ENCODE results near the gene NUMB. TPM values are rescaled to one million over a fixed set of nuclear protein-coding genes. Genes with fewer than 3 reads are reported as not detected.

NUMB gene
- total RNA-seq, 1 donor from 2014 or later: 18.2 TPM

DNA sequence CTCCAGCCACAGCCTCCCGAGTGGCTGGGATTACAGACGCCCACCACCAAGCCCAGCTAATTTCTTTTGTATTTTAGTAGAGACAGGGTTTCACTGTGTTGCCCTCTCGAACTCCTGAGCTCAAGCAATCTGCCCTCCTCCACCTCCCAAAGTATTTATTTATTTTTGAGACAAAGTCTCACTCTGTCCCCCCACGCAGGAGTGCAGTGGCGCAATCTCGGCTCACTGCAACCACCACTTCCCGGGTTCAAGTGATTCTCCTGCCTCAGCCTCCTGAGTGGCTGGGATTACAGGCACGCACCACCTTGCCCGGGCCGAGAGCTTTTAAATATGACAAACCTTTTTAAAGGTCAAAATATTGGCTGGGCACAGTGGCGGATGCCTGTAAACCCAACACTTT lies 14.6 kb downstream of the NUMB start:
- no peak for TF ChIP-seq CTCF (IDR thresholded peaks at IDR 0.05; ENCODE audit: insufficient read depth, low read length, severe bottlenecking)
- Histone ChIP-seq H3K36me3 (ENCODE audit: control insufficient read depth, insufficient read depth, low read length) (peaks cover 3% of the 10 kb centered on the region), H3K27me3 (ENCODE audit: control insufficient read depth, insufficient read depth, low read length) (no peaks in the 10 kb centered on the region), H3K4me3 (ENCODE audit: low read depth, low read length) (no peak overlapping the region)
- FAIRE-seq: no peak
- no peak for DNase-seq (ENCODE audit: low read depth)

DNA sequence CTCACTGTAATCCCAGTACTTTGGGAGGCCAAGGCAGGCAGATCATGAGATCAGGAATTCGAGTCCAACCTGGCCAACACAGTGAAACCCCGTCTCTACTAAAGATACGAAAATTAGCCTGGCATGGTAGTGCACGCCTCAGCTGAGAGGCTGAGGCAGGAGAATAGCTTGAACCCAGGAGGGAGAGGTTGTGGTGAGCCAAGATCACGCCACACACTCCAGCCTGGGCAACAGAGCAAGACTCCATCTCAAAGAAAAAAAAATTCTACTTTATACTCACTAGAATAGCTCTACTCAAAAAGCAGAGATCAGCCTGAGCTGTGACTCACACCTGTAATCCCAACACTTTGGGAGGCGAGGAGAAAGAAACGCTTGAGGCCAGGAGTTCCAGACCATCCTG lies 17.1 kb downstream of the NUMB start:
- Histone ChIP-seq H3K36me3 (ENCODE audit: control insufficient read depth, insufficient read depth, low read length) (peaks cover 1% of the 10 kb centered on the region), H3K4me3 (ENCODE audit: low read depth, low read length) (no peak overlapping the region), H3K27me3 (ENCODE audit: control insufficient read depth, insufficient read depth, low read length) (no peaks in the 10 kb centered on the region)
- FAIRE-seq (no peak), DNase-seq (ENCODE audit: low read depth) (no peak)
- no peak for TF ChIP-seq CTCF (IDR thresholded peaks at IDR 0.05; ENCODE audit: insufficient read depth, low read length, severe bottlenecking)

- no peaks in the 10 kb centered on the region for H3K27me3 ChIP-seq (ENCODE audit: control insufficient read depth, insufficient read depth, low read length)
- FAIRE-seq: no peak
- no peak for TF ChIP-seq CTCF (IDR thresholded peaks at IDR 0.05; ENCODE audit: insufficient read depth, low read length, severe bottlenecking)
- DNase-seq (ENCODE audit: low read depth): no peak
- peaks cover 1% of the 10 kb centered on the region for H3K36me3 ChIP-seq (ENCODE audit: control insufficient read depth, insufficient read depth, low read length)
- no peak overlapping the region for H3K4me3 ChIP-seq (ENCODE audit: low read depth, low read length)
These were observed 19.4 kb downstream of the NUMB start for GRCh38 chr14:73438993-73439392.

DNA sequence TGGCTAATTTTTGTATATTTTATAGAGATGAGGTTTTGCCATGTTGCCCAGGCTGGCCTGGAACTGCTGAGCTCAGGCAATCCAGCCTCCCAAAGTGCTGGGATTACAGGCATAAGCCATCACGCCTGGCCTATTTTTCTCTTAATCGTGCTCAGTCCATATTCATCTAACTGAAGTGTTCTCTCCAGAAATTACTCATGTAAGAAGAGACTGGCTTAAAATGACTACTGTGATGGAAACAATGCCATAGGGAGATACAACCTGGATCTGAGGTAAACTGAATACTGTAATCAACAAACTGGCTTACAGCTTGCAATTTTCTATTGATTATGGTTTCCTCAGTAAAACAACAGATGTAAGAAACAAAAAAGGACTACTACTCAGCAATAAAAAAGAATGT lies 21.1 kb downstream of the NUMB start:
- TF ChIP-seq CTCF (IDR thresholded peaks at IDR 0.05; ENCODE audit: insufficient read depth, low read length, severe bottlenecking): no peak
- H3K27me3 ChIP-seq (ENCODE audit: control insufficient read depth, insufficient read depth, low read length): no peaks in the 10 kb centered on the region
- DNase-seq (ENCODE audit: low read depth): no peak
- FAIRE-seq: no peak
- no peak overlapping the region for H3K4me3 ChIP-seq (ENCODE audit: low read depth, low read length)
- H3K36me3 ChIP-seq (ENCODE audit: control insufficient read depth, insufficient read depth, low read length): no peaks in the 10 kb centered on the region

- Histone ChIP-seq H3K27me3 (ENCODE audit: control insufficient read depth, insufficient read depth, low read length) (no peaks in the 10 kb centered on the region), H3K4me3 (ENCODE audit: low read depth, low read length) (no peak overlapping the region), H3K36me3 (ENCODE audit: control insufficient read depth, insufficient read depth, low read length) (no peaks in the 10 kb centered on the region)
- DNase-seq (ENCODE audit: low read depth) (no peak), FAIRE-seq (no peak)
- no peak for TF ChIP-seq CTCF (IDR thresholded peaks at IDR 0.05; ENCODE audit: insufficient read depth, low read length, severe bottlenecking)
These were observed 26.2 kb downstream of the NUMB start for GRCh38 chr14:73432124-73432523.

- Histone ChIP-seq H3K4me3 (ENCODE audit: low read depth, low read length) (no peak overlapping the region), H3K27me3 (ENCODE audit: control insufficient read depth, insufficient read depth, low read length) (no peaks in the 10 kb centered on the region), H3K36me3 (ENCODE audit: control insufficient read depth, insufficient read depth, low read length) (no peaks in the 10 kb centered on the region)
- FAIRE-seq: no peak
- no peak for TF ChIP-seq CTCF (IDR thresholded peaks at IDR 0.05; ENCODE audit: insufficient read depth, low read length, severe bottlenecking)
- DNase-seq (ENCODE audit: low read depth): no peak
These were observed 30.0 kb downstream of the NUMB start for GRCh38 chr14:73428353-73428824.
